ENCODE data around the gene GLRX5. TPM values are rescaled to one million over a fixed set of nuclear protein-coding genes. Genes with fewer than 3 reads are reported as not detected.

The GLRX5 gene
- total RNA-seq, 1 experiment from 2014 or later, result 62.2 TPM

GRCh38 chr14:95513291-95513690, 21.6 kb upstream of the GLRX5 start:
- Histone ChIP-seq H3K79me1 (ENCODE audit: insufficient read depth, low read depth, low read length, poor library complexity, severe bottlenecking) (no peaks in the 10 kb centered on the region), H4K91ac (ENCODE audit: insufficient read length, low read depth, low read length) (no peak overlapping the region), H3K79me2 (ENCODE audit: insufficient read depth, low read length) (no peaks in the 10 kb centered on the region), H2AFZ (ENCODE audit: low read length) (no peak overlapping the region), H3K27ac (ENCODE audit: insufficient read length, low read depth, low read length) (no peak overlapping the region), H3K4ac (ENCODE audit: low read depth, low read length) (no peak overlapping the region), H3T11ph (ENCODE audit: low read length) (no peak overlapping the region), H3K9ac (ENCODE audit: extremely low read depth, insufficient read length, low read length) (no peak overlapping the region), H3K27me3 (ENCODE audit: insufficient read depth, low read length) (peaks cover 12% of the 10 kb centered on the region), H3K56ac (ENCODE audit: insufficient read length, low read depth, low read length) (no peak overlapping the region), H4K20me1 (ENCODE audit: control insufficient read depth, insufficient read depth, insufficient read length) (no peaks in the 10 kb centered on the region), H3K23ac (ENCODE audit: insufficient read length, low read depth, low read length) (no peak overlapping the region), H3K4me1 (ENCODE audit: insufficient read depth, low read length) (no peaks in the 10 kb centered on the region), H2BK20ac (ENCODE audit: low read depth, low read length, poor library complexity, severe bottlenecking) (no peak overlapping the region), H3K18ac (ENCODE audit: insufficient read length, low read depth, low read length) (no peak overlapping the region), H3K9me3 (ENCODE audit: control insufficient read depth, low read depth, low read length) (no peaks in the 10 kb centered on the region), H2BK120ac (ENCODE audit: low read depth, low read length, poor library complexity, severe bottlenecking) (no peak overlapping the region), H3K14ac (ENCODE audit: insufficient read depth, low read length) (no peak overlapping the region), H2BK12ac (ENCODE audit: insufficient read length, low read depth, low read length) (no peak overlapping the region), H4K5ac (ENCODE audit: insufficient read length, low read depth, low read length) (no peak overlapping the region), H4K8ac (replicated peaks; ENCODE audit: insufficient read length, low read depth, low read length) (no peak overlapping the region), H2BK5ac (ENCODE audit: insufficient read length, low read length) (no peak overlapping the region), H3K4me2 (ENCODE audit: insufficient read depth, insufficient read length, low read length) (no peak overlapping the region), H2AK5ac (ENCODE audit: insufficient read length, low read length) (no peak overlapping the region), H3K23me2 (ENCODE audit: insufficient read length, low read depth, low read length, poor library complexity, severe bottlenecking) (peaks cover 6% of the 10 kb centered on the region), H2BK15ac (ENCODE audit: low read depth, low read length) (no peak overlapping the region)
- no peak for TF ChIP-seq CTCF (conservative IDR thresholded peaks at IDR 0.05)
- Mint-ChIP-seq H3K9me3 (no peaks in the 10 kb centered on the region), H3K27me3 (ENCODE audit: low read depth) (peaks cover 43% of the 10 kb centered on the region), H3K4me1 (peaks cover 10 to 18% of the 10 kb centered on the region in 2 experiments), H3K27ac (no peak overlapping the region), H3K36me3 (ENCODE audit: insufficient read depth in 1 of 3, low read depth in 3 of 3) (no peaks in the 10 kb centered on the region), H3K4me3 (no peak overlapping the region)
- WGBS (ENCODE audit: extremely low coverage, insufficient read length, low lambda C conversion rate), result no CpG with 5 or more reads among the region's 6 CpGs
- no peak for DNase-seq
